Hepatocyte (in vitro differentiated cells): ENCODE data around the gene BPHL. TPM values are rescaled to one million over a fixed set of nuclear protein-coding genes. Genes with fewer than 3 reads are reported as not detected.
"Not testable (repeated sequence)": the region's sequence is repeated elsewhere in the genome, so short reads cannot be mapped to it uniquely, and the experiment has no call there.

ENCODE experiments used
- DNase-seq: peaks from one replicate; pipeline ENCODE4 v3.0.0-alpha.2; 2016; ENCODE audit warnings: low spot score
- H2AFZ ChIP-seq: fragments of 200-600 bp; sonication (generic); 2 replicates; pipeline ENCODE4 v1.6.0; 2016; ENCODE audit warnings: antibody characterized with exemption, mild to moderate bottlenecking
- H3K27ac ChIP-seq: fragments of 200-600 bp; sonication (generic); 2 replicates; pipeline ENCODE4 v1.5.1; 2016; ENCODE audit warnings: mild to moderate bottlenecking
- H3K27me3 ChIP-seq: fragments of 200-600 bp; sonication (generic); 2 replicates; pipeline ENCODE4 v1.6.1; 2016
- H3K36me3 ChIP-seq: fragments of 200-600 bp; sonication (generic); replicated peaks from 2 replicates; pipeline ENCODE4 v1.5.1; 2016; ENCODE audit warnings: low read depth; ENCODE audit not compliant: insufficient read depth
- H3K4me1 ChIP-seq: fragments of 200-600 bp; sonication (generic); 2 replicates; pipeline ENCODE4 v1.5.1; 2016; ENCODE audit warnings: mild to moderate bottlenecking, moderate library complexity; ENCODE audit not compliant: insufficient read depth
- H3K4me2 ChIP-seq: fragments of 200-600 bp; sonication (generic); 2 replicates; pipeline ENCODE4 v1.6.0; 2016
- H3K4me3 ChIP-seq: fragments of 200-600 bp; sonication (generic); 2 replicates; pipeline ENCODE4 v1.5.1; 2016; ENCODE audit warnings: mild to moderate bottlenecking
- H3K79me2 ChIP-seq: fragments of 200-600 bp; sonication (generic); 2 replicates; pipeline ENCODE4 v1.6.0; 2017; ENCODE audit warnings: mild to moderate bottlenecking
- H3K9me2 ChIP-seq: fragments of 200-600 bp; sonication (generic); replicated peaks from 2 replicates; pipeline ENCODE4 v1.6.0; 2017; ENCODE audit warnings: mild to moderate bottlenecking; ENCODE audit not compliant: insufficient read depth
- H3K9me3 ChIP-seq: fragments of 200-600 bp; sonication (generic); 2 replicates; pipeline ENCODE4 v1.5.1; 2016; ENCODE audit warnings: low read depth, mild to moderate bottlenecking
- H4K20me1 ChIP-seq: fragments of 200-600 bp; sonication (generic); 2 replicates; pipeline ENCODE4 v1.6.0; 2016; ENCODE audit warnings: mild to moderate bottlenecking; ENCODE audit not compliant: insufficient read depth, poor library complexity, severe bottlenecking
- CTCF ChIP-seq: fragments of 200-600 bp; sonication (generic); IDR thresholded peaks from 2 replicates; pipeline ENCODE4 v1.5.1; 2016; ENCODE audit warnings: antibody characterized with exemption, mild to moderate bottlenecking; ENCODE audit not compliant: poor library complexity
- EZH2 ChIP-seq: fragments of 200-600 bp; sonication (generic); IDR thresholded peaks from 2 replicates; pipeline ENCODE4 v1.6.1; 2016; ENCODE audit warnings: antibody characterized with exemption, mild to moderate bottlenecking, borderline replicate concordance
- EZH2phosphoT487 ChIP-seq: fragments of 200-600 bp; sonication (generic); IDR thresholded peaks from one replicate; pipeline ENCODE4 v1.6.1; 2018; ENCODE audit warnings: antibody characterized with exemption, mild to moderate bottlenecking, low read depth, moderate library complexity; ENCODE audit not compliant: unreplicated experiment, severe bottlenecking
- WGBS: methylation state at CpG from one replicate; pipeline ENCODE4 v1.1.6; 2016; ENCODE audit warnings: low lambda C conversion rate; ENCODE audit errors: missing lambda C conversion rate; 5-methylcytosine and 5-hydroxymethylcytosine counted together
- polyA plus RNA-seq: library from polyadenylated mRNA; unstranded; fragments of >200 nt; fragmentation: Nextera tagmentation; extraction: Ambion mirVana; gene quantifications from 2 replicates; pipeline ENCODE4 v1.2.1, GENCODE V29; 2016
- total RNA-seq: library from RNA; depleted of rRNA; stranded (reverse); fragments of >200 nt; gene quantifications from 2 replicates; pipeline ENCODE4 v1.2.3, GENCODE V29; 2014

BPHL gene
- total and polyA plus RNA-seq, 2 experiments from 2014 or later = 52.0 to 77.0 TPM

- no peaks in the 10 kb centered on the region for H3K79me2 ChIP-seq
- H2AFZ ChIP-seq = peak overlapping the region; percentile 72
- peak overlapping the region; percentile 84 for H3K4me2 ChIP-seq
- DNase-seq = peak; percentile 90
- peak overlapping the region; percentile 95 for H3K27ac ChIP-seq
- WGBS = 1% methylated on average over 49 of the region's 74 CpGs
- H3K4me1 ChIP-seq = peaks cover 21% of the 10 kb centered on the region
- H3K4me3 ChIP-seq = peak overlapping the region; percentile 27
- H3K27me3 ChIP-seq = no peaks in the 10 kb centered on the region
- H3K36me3 ChIP-seq = no peaks in the 10 kb centered on the region
- no peak for TF ChIP-seq CTCF
- TF ChIP-seq EZH2 = no peak
- TF ChIP-seq EZH2phosphoT487 = no peak
- H3K9me2 ChIP-seq = no peaks in the 10 kb centered on the region
- H4K20me1 ChIP-seq = no peaks in the 10 kb centered on the region
- no peaks in the 10 kb centered on the region for H3K9me3 ChIP-seq
Measured at GRCh38 chr6:3162565-3163247, 44.2 kb downstream of the BPHL start.

DNA sequence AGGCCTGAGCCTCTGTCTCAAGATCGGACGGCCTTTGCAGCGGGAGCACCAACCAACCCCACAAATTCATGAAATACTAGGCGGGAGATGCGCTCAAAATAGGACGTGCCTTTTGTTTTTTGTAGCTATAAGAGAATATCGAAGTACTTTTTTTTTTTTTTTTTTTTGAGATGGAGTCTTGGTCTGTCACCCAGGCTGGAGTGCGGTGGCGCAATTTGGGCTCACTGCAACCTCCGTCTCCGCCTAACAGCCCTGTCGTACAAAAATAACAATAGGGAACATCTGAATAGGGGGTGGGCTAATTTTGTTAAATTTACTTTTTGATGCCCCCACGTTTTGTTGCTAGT lies 44.7 kb downstream of the BPHL start:
- no peaks in the 10 kb centered on the region for H3K79me2 ChIP-seq
- TF ChIP-seq EZH2 (no peak), CTCF (no peak), EZH2phosphoT487 (no peak)
- no peak for DNase-seq
- 20% methylated on average over 13 of the region's 13 CpGs for WGBS
- no peaks in the 10 kb centered on the region for H3K27me3 ChIP-seq
- peak overlapping the region; percentile 72 for H2AFZ ChIP-seq
- H3K4me1 ChIP-seq = peaks cover 21% of the 10 kb centered on the region
- H4K20me1 ChIP-seq = no peaks in the 10 kb centered on the region
- H3K27ac ChIP-seq = peak overlapping the region; percentile 95
- H3K4me2 ChIP-seq = peak overlapping the region; percentile 84
- no peaks in the 10 kb centered on the region for H3K9me3 ChIP-seq
- no peak overlapping the region for H3K4me3 ChIP-seq
- no peaks in the 10 kb centered on the region for H3K36me3 ChIP-seq
- no peaks in the 10 kb centered on the region for H3K9me2 ChIP-seq

DNA sequence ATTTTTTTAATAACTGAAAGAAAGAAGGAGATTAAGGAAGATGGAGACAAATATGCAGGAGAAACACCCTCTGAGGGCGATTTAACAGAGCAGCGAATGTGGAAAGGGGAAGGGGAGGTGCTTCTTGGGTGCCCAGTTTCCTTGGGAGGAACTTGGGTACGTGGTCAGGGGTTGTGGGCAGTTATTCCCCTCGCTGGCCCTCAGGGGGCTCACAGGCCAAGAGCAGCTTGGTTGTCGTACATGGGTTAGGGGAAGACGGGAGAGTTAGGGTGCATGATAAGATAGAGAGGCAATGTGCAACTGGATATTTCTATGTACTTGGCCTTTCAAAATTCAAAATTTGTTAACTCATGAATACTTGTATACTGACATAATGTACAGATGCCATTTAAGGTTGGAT lies 45.9 kb downstream of the BPHL start:
- H3K4me2 ChIP-seq = no peak overlapping the region
- no peak for DNase-seq
- no peaks in the 10 kb centered on the region for H3K79me2 ChIP-seq
- H3K36me3 ChIP-seq = no peaks in the 10 kb centered on the region
- H3K4me1 ChIP-seq = peaks cover 11% of the 10 kb centered on the region
- H4K20me1 ChIP-seq = no peaks in the 10 kb centered on the region
- TF ChIP-seq EZH2phosphoT487 (no peak), EZH2 (no peak)
- H3K27me3 ChIP-seq = no peaks in the 10 kb centered on the region
- no peak overlapping the region for H3K27ac ChIP-seq
- no peaks in the 10 kb centered on the region for H3K9me3 ChIP-seq
- no peak overlapping the region for H3K4me3 ChIP-seq
- no peaks in the 10 kb centered on the region for H3K9me2 ChIP-seq
- WGBS = 93% methylated on average over 6 of the region's 6 CpGs
- H2AFZ ChIP-seq = no peak overlapping the region

GRCh38 chr6:3165631-3166534 lies 47.4 kb downstream of the BPHL start:
- H3K27me3 ChIP-seq = no peaks in the 10 kb centered on the region
- H3K27ac ChIP-seq = peak overlapping the region; percentile 8
- H4K20me1 ChIP-seq = no peaks in the 10 kb centered on the region
- H3K4me3 ChIP-seq = no peak overlapping the region
- H3K36me3 ChIP-seq = no peaks in the 10 kb centered on the region
- no peaks in the 10 kb centered on the region for H3K4me1 ChIP-seq
- TF ChIP-seq EZH2 (no peak), CTCF (no peak), EZH2phosphoT487 (no peak)
- no peaks in the 10 kb centered on the region for H3K9me3 ChIP-seq
- no peaks in the 10 kb centered on the region for H3K79me2 ChIP-seq
- H2AFZ ChIP-seq = no peak overlapping the region
- H3K4me2 ChIP-seq = no peak overlapping the region
- no peaks in the 10 kb centered on the region for H3K9me2 ChIP-seq
- WGBS = 43% methylated on average over 7 of the region's 7 CpGs
- DNase-seq = peak; percentile 30

DNA sequence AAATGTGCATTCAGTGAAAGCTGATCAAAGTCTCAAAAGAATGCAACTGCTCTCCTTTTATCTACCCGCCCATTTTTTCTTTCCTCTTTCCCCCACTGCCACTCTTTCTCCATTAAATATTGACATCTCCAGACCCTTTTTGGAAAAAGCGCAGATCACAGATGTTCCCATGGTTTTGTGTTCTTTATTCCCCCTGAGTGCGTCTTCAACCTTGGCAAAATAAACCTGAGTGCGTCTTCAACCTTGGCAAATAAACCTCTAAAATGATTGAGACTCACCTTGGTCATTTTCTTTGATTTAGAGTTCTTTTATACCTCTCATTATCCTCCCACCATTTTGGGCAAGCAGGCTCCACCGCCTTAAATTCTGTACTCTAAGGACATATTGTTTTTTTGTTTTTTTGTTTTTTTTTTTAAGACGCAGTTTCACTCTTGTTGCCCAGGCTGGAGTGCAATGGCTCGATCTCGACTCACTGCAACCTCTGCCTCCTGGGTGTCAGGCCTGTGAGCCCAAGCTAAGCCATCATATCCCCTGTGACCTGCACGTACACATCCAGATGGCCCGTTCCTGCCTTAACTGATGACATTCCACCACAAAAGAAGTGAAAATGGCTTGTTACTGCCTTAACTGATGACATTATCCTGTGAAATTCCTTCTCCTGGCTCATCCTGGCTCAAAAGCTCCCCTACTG lies 48.2 kb downstream of the BPHL start:
- not testable (repeated sequence) for H3K9me2 ChIP-seq, H3K27me3 ChIP-seq
- WGBS = 65% methylated on average over 10 of the region's 10 CpGs

More for the DNA sequence above, 48.2 kb downstream of the BPHL start:
- not testable (repeated sequence) for H3K9me3 ChIP-seq, H3K36me3 ChIP-seq, DNase-seq, H2AFZ ChIP-seq, H3K79me2 ChIP-seq, H3K27ac ChIP-seq, H3K4me2 ChIP-seq, H4K20me1 ChIP-seq, H3K4me3 ChIP-seq, H3K4me1 ChIP-seq
